ENCODE data around the gene HPS3. TPM values are rescaled to one million over a fixed set of nuclear protein-coding genes. Genes with fewer than 3 reads are reported as not detected.

Gene HPS3
- total and polyA plus RNA-seq, 12 donors, result 3.7 to 12.8 (median 4.7) TPM

DNA sequence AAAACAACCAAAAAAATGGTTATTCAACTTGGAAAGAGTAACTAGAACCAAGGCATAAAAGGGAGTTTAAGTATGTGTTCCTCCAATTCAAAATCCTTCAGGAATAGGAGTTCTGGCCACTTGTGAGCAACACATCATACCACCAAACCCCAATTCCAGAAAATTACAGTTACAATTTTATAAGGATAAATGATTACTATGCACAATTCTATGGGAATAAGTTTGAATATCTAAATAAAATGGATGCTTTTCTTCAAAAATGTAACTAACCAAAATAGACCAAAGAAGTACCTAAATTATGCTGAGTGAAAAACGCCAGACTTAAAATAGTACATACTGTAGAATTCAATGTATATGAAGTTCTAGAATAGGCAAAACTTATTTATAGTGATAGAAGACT lies 47.7 kb upstream of the HPS3 start:
- ATAC-seq, result no peak
- no peak for TF ChIP-seq CTCF (IDR thresholded peaks at IDR 0.05)
- Histone ChIP-seq H3K9me3 (no peaks in the 10 kb centered on the region), H3K4me1 (peaks cover 0 to 16% (median 10%) of the 10 kb centered on the region in 9 donors), H3K4me3 (no peak overlapping the region), H3K27me3 (no peaks in the 10 kb centered on the region), H3K27ac (no peak overlapping the region), H3K36me3 (peaks cover 0 to 60% (median 0%) of the 10 kb centered on the region in 9 donors)
- DNase-seq, result no peak
- WGBS, 2 donors, result 88 to 95% methylated on average over 1 of the region's 1 CpG
- intact Hi-C loops (cut with DNase I), result loop anchor here in 3 of 10 donors (5.0 to 10.0 kb wide), 2 partner anchors 59 to 127 kb away; no protein-coding TSS in a partner anchor

- H3K27me3 ChIP-seq, result no peaks in the 10 kb centered on the region
- intact Hi-C loops (cut with DNase I), result loop anchor here in 2 of 10 donors (10.0 kb wide), 1 partner anchor 131 kb away; no protein-coding TSS in a partner anchor
- H3K9me3 ChIP-seq, result no peaks in the 10 kb centered on the region
- TF ChIP-seq CTCF (IDR thresholded peaks at IDR 0.05), result no peak
- DNase-seq, result peak in 1 of 2 donors; percentile 8
- H3K27ac ChIP-seq, result peak overlapping the region in 9 of 10 donors; percentile 54 to 78 (median 70)
- ATAC-seq, result peak; percentile 14 to 58 (median 40)
- H3K4me3 ChIP-seq, result peak overlapping the region; percentile 54 to 87 (median 74)
- 0% methylated on average over 21 of the region's 21 CpGs for WGBS, 2 donors
- H3K4me1 ChIP-seq, result peaks cover 0 to 18% (median 10%) of the 10 kb centered on the region in 9 donors
- peaks cover 0 to 36% (median 0%) of the 10 kb centered on the region in 9 donors for H3K36me3 ChIP-seq
Observed at GRCh38 chr3:149085828-149086231, 43.6 kb upstream of the HPS3 start.

DNA sequence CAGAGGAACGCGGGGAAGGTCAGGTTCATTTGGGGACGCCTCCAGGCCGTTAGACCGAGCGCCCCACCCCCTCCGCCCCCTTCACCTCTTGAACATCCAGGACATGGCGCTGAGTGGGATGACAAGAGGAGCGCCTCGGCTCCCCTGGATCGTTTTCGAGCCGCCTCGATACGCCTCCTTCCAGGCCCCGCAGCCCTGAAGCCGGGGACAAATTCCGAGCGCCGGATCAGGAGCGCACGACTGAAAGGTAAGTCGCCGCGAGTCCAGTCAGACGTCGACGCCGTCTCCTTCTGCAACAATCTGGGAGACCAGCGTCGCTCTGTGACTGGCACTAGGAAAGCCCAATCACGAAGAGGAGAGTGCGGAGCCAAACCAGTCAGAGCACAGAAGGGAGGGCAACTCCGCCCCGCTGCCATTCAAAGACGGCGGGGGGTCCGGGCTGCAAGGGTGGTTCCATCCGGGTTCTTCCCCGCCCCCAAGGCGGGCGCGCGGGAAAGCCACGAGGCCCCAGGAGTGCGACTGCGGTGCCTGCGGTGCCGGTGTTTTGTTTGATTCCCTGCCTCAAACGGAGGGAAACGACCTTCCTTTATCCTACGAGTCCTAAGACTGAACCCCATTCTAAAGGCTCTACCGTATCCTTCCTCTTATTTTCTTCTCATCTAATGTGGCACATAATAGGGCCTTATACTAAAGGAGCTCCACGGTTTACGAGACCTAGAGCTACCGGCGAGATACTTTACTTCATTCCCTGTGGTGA lies 43.0 kb upstream of the HPS3 start, which contains the start of gene HLTF:
HLTF (minus strand) TSS at position 302 of the 757 bp plus-strand sequence; CDS start at position 105, 197 bp downstream.
- Histone ChIP-seq H3K4me3 (peak within 1 kb of the TSS; percentile 54 to 87 (median 74)), H3K4me1 (peaks cover 0 to 18% (median 10%) of the 10 kb centered on the region in 9 donors), H3K36me3 (peaks cover 0 to 30% (median 0%) of the 10 kb centered on the region in 9 donors), H3K27me3 (no peaks in the 10 kb centered on the region), H3K27ac (peak within 1 kb of the TSS in 9 of 10 donors; percentile 54 to 78 (median 70)), H3K9me3 (no peaks in the 10 kb centered on the region)
- DNase-seq (peak; percentile 94 to 98), ATAC-seq (peak; percentile 100)
- TF ChIP-seq CTCF (IDR thresholded peaks at IDR 0.05), result no peak
- 7 to 8% methylated on average over 57 of the region's 57 CpGs for WGBS, 2 donors
- intact Hi-C loops (cut with DNase I), result loop anchor here in 2 of 10 donors (10.0 kb wide), 1 partner anchor 132 kb away; no protein-coding TSS in a partner anchor

DNA sequence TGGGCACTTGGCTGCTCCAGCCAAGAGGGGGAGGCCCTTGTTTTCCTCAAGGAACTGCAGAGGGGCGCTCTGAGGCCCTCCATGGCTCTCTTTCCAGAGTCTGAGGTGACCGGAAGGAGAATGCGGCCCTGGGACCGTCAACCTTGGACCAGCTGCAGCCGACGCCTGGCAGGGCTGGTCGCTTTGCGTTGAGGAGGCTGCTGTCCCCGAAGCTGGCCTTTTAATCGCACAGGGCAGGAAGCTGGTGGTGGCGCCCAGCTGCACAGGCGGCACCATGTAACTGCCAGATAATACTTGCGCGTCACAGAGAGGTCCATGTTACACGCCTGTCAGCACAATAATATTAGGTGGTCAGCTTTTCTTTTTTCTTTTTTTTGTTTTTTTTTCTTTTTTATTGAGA lies 42.2 kb upstream of the HPS3 start:
- WGBS, 2 donors, result 98% methylated on average over 15 of the region's 15 CpGs
- intact Hi-C loops (cut with DNase I), result loop anchor here in 2 of 10 donors (10.0 kb wide), 1 partner anchor 132 kb away; no protein-coding TSS in a partner anchor

More for the DNA sequence above, 42.2 kb upstream of the HPS3 start:
- H3K27me3 ChIP-seq, result no peaks in the 10 kb centered on the region
- ATAC-seq, result no peak
- no peak for TF ChIP-seq CTCF (IDR thresholded peaks at IDR 0.05)
- H3K27ac ChIP-seq, result no peak overlapping the region
- peaks cover 0 to 22% (median 0%) of the 10 kb centered on the region in 9 donors for H3K36me3 ChIP-seq
- peaks cover 0 to 18% (median 10%) of the 10 kb centered on the region in 9 donors for H3K4me1 ChIP-seq
- DNase-seq, result no peak
- H3K9me3 ChIP-seq, result no peaks in the 10 kb centered on the region
- peak overlapping the region in 1 of 10 donors; percentile 73 for H3K4me3 ChIP-seq

Data from heart right ventricle (tissue), 16 donors.